SU-DHL-6 (cell line): ENCODE results near the gene SYTL1.

Experiments used
- H2AFZ ChIP-seq: fragments of 200-600 bp; sonication (generic); 2 replicates; pipeline ENCODE4 v1.6.1; 2014; ENCODE audit warnings: low read depth, mild to moderate bottlenecking, moderate library complexity, mixed read lengths, antibody characterized with exemption, low read length; ENCODE audit not compliant: severe bottlenecking
- H3F3A ChIP-seq: fragments of 200-600 bp; shearing (Covaris generic); 2 replicates; pipeline ENCODE4 v1.6.0; 2016; ENCODE audit warnings: antibody characterized with exemption, mild to moderate bottlenecking; ENCODE audit not compliant: insufficient read depth
- H3K27ac ChIP-seq: fragments of 200-600 bp; sonication (generic); 2 replicates; pipeline ENCODE4 v1.5.1; 2016; ENCODE audit warnings: low read depth, mild to moderate bottlenecking, low read length, moderate library complexity, mixed read lengths
- H3K27me3 ChIP-seq: fragments of 200-600 bp; sonication (generic), shearing (Covaris generic); 2 replicates; pipeline ENCODE4 v1.6.0; 2014; ENCODE audit warnings: mild to moderate bottlenecking, low read length
- H3K36me3 ChIP-seq: fragments of 200-600 bp; sonication (generic); 2 replicates; pipeline ENCODE4 v1.6.1; 2014; ENCODE audit warnings: mild to moderate bottlenecking, low read length, mixed read lengths
- H3K4me2 ChIP-seq: fragments of 300-600, 200-600 bp; shearing (Covaris generic), sonication (generic); 2 replicates; pipeline ENCODE4 v1.6.0; 2014; ENCODE audit warnings: low read length, low read depth, mild to moderate bottlenecking; ENCODE audit not compliant: poor library complexity, severe bottlenecking
- H3K4me3 ChIP-seq: fragments of 200-600 bp; sonication (generic); 2 replicates; pipeline ENCODE4 v1.5.1; 2014; ENCODE audit warnings: antibody characterized with exemption, low read length, mild to moderate bottlenecking, mixed read lengths; ENCODE audit not compliant: insufficient read depth, poor library complexity, severe bottlenecking
- H3K79me2 ChIP-seq: fragments of 200-600 bp; sonication (generic); 2 replicates; pipeline ENCODE4 v1.6.1; 2014; ENCODE audit warnings: mild to moderate bottlenecking, low read length, moderate library complexity; ENCODE audit not compliant: insufficient read depth
- H3K9ac ChIP-seq: fragments of 200-600 bp; sonication (generic); 2 replicates; pipeline ENCODE4 v1.7.0; 2014; ENCODE audit warnings: mild to moderate bottlenecking, low read length
- H3K9me2 ChIP-seq: fragments of 200-600 bp; sonication (generic); replicated peaks from 2 replicates; pipeline ENCODE4 v1.6.1; 2014; ENCODE audit warnings: low read length; ENCODE audit not compliant: insufficient read depth
- H3K9me3 ChIP-seq: fragments of 200-600 bp; sonication (generic); 2 replicates; pipeline ENCODE4 v1.6.1; 2014; ENCODE audit warnings: low read length, mixed read lengths; ENCODE audit not compliant: insufficient read depth
- H4K20me1 ChIP-seq: fragments of 200-600 bp; sonication (generic); 2 replicates; pipeline ENCODE4 v1.6.1; 2014; ENCODE audit warnings: low read depth, mild to moderate bottlenecking, antibody characterized with exemption, low read length, moderate library complexity, mixed read lengths
- CTCF ChIP-seq: fragments of 200-600 bp; sonication (generic); IDR thresholded peaks from one replicate; pipeline ENCODE4 v1.5.1; 2017; ENCODE audit warnings: antibody characterized with exemption, mild to moderate bottlenecking, low read length, moderate library complexity; ENCODE audit not compliant: insufficient read depth, poor library complexity, severe bottlenecking
- EZH2phosphoT487 ChIP-seq: fragments of 200-600 bp; sonication (generic), shearing (Covaris generic); conservative IDR thresholded peaks from 2 replicates; pipeline ENCODE4 v1.6.1; 2018; ENCODE audit warnings: mild to moderate bottlenecking, antibody characterized with exemption, low read length, moderate library complexity, mixed read lengths

SYTL1 gene

GRCh38 chr1:27361553-27361952, 19.7 kb downstream of the SYTL1 start:
- Histone ChIP-seq H3K9me2 (no peaks in the 10 kb centered on the region), H3F3A (peaks cover 4% of the 10 kb centered on the region; the same call in 1 of the 2 replicates), H3K79me2 (no peaks in the 10 kb centered on the region), H3K27ac (no peak overlapping the region), H3K9ac (no peak overlapping the region), H3K9me3 (no peaks in the 10 kb centered on the region), H3K4me3 (no peak overlapping the region), H3K27me3 (no peaks in the 10 kb centered on the region), H3K4me2 (no peak overlapping the region), H4K20me1 (no peaks in the 10 kb centered on the region), H2AFZ (no peak overlapping the region), H3K36me3 (no peaks in the 10 kb centered on the region)
- TF ChIP-seq EZH2phosphoT487 (no peak), CTCF (no peak)

- Histone ChIP-seq H3K27ac (no peak overlapping the region), H3K36me3 (no peaks in the 10 kb centered on the region), H3K9me2 (no peaks in the 10 kb centered on the region), H4K20me1 (no peaks in the 10 kb centered on the region), H3K4me3 (no peak overlapping the region), H3K79me2 (no peaks in the 10 kb centered on the region), H3K9ac (no peak overlapping the region), H3F3A (peaks cover 4% of the 10 kb centered on the region; the same call in 1 of the 2 replicates), H3K4me2 (no peak overlapping the region), H2AFZ (no peak overlapping the region), H3K9me3 (no peaks in the 10 kb centered on the region), H3K27me3 (no peaks in the 10 kb centered on the region)
- TF ChIP-seq EZH2phosphoT487, result no peak
- no peak for TF ChIP-seq CTCF
Observed at GRCh38 chr1:27363766-27364695, 22.2 kb downstream of the SYTL1 start.

GRCh38 chr1:27364696-27365371, 23.0 kb downstream of the SYTL1 start:
- TF ChIP-seq EZH2phosphoT487 (no peak), CTCF (no peak)
- no peak overlapping the region for H3K27ac ChIP-seq
- H3K9me3 ChIP-seq, result no peaks in the 10 kb centered on the region
- H2AFZ ChIP-seq, result peak overlapping the region; percentile 55
- H3K4me2 ChIP-seq, result peak overlapping the region; percentile 92
- H4K20me1 ChIP-seq, result no peaks in the 10 kb centered on the region
- H3K79me2 ChIP-seq, result no peaks in the 10 kb centered on the region
- H3F3A ChIP-seq, result peaks cover 4% of the 10 kb centered on the region; the same call in 1 of the 2 replicates
- no peaks in the 10 kb centered on the region for H3K27me3 ChIP-seq
- H3K9me2 ChIP-seq, result no peaks in the 10 kb centered on the region
- no peak overlapping the region for H3K9ac ChIP-seq
- no peaks in the 10 kb centered on the region for H3K36me3 ChIP-seq
- no peak overlapping the region for H3K4me3 ChIP-seq
